Right ventricle myocardium inferior (tissue), 1 donor: ENCODE measurements around the gene FUT1. TPM values are rescaled to one million over a fixed set of nuclear protein-coding genes. Genes with fewer than 3 reads are reported as not detected.
"Not testable (repeated sequence)": the region's sequence is repeated elsewhere in the genome, so short reads cannot be mapped to it uniquely, and the experiment has no call there.

ENCODE experiments used
- ATAC-seq: fragments of 200-7000 bp; cut with Tn5 transposase; one replicate; pipeline ENCODE4 v1.9.1; 2020; ENCODE audit warnings: mild to moderate bottlenecking, moderate library complexity
- DNase-seq: peaks from one replicate; pipeline ENCODE4 v3.0.0; 2021; ENCODE audit errors: missing footprints
- intact Hi-C: fragments of 100-400 bp; cut with DNase I; formaldehyde crosslinking; loops from one replicate; pipeline ENCODE4 v1.11.0; 2022
- total RNA-seq: library from RNA; stranded (reverse); fragmentation: NEBNext Ultra II Directional; extraction: Animal tissue kit (Norgen Biotek cat#: 25700); gene quantifications from one replicate; pipeline ENCODE4 v1.2.1, GENCODE V29; 2021
- donor health status: DM: no; HTN: yes; CAD: no; lungs with severe emphysema.

The FUT1 gene
- total RNA-seq, 1 donor from 2014 or later, result 2.1 TPM

DNA sequence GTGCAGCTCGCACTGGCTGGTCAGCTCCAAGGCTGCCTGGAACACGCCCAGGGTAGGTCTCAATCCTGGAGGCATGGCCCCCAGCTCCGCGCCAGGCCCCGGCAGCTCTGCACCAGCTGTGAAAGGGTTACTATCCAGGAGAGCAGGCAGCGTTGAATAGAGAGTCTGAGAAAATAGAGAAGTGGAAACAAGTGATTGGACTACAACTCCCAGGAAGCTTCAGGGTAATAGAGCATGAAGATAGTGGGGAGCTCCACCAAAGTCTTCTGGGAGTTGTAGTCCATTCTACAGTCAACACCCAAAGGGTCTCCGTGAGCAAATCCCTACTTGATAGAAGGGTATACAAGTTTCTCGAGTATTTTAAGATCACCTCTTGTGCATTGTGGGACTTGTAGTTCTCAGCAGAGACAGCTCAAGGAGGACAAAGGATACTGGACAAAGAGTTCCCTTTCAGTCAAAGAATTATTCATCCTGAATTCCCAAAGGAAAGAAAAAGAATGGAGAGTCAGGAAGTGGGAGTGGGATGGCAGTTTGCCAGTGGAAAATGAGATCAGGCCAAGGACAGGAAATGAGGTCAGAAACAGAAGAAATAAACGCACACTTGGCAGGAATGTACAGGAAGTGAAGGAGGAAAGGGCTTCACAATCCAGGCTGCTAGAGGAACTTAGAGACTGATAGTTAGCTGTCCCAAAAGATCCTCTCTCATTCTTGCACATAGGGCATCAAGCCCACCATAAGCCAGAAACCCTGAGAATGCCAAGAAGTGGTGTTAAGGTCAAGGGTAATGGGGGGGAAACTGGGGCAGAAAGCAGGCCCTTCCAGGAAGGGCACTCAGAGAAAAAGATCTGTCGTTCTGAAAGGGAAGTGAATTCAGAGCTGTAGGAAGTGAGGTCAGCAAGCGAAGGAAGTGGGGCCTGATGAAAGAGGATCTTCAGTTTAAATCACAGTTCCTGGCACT, 27.4 kb downstream of the FUT1 start:
- intact Hi-C loops, result no loop called here
- peak; percentile 6 for ATAC-seq
- no peak for DNase-seq

DNA sequence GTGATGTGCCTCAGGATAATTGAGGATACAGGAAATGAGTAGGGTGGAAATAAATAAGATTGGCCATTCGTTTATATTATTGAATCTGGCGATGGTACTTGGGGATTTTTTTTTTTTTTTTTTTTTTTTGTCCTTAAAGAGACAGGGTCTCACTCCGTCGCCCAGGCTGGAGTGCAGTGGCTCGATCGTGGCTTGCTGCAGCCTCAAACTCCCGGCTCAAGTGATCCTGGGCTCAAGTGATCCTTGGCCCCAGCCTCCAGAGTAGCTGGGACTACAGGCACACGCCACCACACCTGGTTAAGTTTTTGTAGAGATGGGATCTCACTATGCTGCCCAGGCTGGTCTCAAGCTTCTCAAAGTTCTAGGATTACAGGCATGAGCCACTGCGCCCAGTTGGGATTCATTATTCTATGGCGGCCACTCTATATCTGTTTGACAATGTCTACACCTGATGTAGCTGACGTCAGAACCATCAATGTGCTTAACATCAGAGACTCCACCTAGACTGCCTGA, 30.2 kb downstream of the FUT1 start:
- intact Hi-C loops, result no loop called here
- DNase-seq (no peak), ATAC-seq (no peak)

DNA sequence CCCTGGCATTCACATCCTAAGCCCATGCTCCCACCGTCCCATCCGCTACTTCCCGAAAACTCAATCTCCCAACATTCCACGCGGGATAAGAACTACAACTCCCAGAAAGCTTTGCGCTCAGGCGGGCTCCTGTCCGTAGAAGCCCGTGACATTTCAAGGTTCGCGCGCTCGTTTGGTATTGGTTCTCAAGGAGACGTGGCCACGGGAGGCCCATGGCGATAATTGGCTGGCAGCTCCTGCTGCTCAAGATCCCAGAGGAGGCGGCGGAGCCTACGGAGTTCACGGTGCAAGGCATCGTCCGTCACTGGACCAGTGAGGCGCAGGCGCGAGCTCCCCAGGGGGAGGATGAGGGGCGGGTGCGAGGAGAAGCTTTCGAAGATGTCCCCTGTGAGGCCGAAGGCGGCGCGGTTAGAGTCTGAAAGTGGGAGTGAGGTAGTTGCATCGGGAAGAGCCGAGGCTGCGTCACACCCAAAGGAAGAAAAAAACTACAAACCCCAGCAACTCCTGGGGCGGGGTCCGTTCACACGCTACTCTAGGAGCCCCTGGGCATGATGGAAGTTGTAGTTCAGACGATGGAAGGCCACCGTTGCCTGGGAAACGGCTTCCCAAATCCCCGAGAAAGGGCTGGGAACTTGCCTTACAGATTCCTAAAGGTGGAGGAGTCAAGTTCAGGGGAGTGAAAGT, 31.7 kb downstream of the FUT1 start:
- peak; percentile 99 for DNase-seq
- ATAC-seq, result peak; percentile 88
- intact Hi-C loops, result no loop called here

DNA sequence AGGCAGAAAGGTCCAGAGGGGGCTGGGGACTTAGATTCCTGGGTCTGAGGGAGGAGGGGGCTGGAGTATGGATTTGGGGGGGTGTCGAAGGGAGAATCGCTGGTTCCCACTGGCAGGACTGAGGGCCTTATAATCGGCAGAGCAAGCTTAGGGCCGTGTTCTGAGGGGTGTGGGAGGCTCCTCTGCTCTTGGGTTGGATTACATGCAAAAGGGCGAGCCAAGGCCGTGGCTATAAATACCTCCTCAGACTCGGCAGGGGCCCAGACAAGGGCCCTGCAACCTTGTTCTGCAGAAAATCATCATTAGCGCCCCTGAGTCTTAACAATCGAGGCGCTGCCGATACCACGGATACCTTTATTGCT, 32.2 kb downstream of the FUT1 start:
- DNase-seq (no peak), ATAC-seq (peak; percentile 26)
- intact Hi-C loops, result no loop called here

DNA sequence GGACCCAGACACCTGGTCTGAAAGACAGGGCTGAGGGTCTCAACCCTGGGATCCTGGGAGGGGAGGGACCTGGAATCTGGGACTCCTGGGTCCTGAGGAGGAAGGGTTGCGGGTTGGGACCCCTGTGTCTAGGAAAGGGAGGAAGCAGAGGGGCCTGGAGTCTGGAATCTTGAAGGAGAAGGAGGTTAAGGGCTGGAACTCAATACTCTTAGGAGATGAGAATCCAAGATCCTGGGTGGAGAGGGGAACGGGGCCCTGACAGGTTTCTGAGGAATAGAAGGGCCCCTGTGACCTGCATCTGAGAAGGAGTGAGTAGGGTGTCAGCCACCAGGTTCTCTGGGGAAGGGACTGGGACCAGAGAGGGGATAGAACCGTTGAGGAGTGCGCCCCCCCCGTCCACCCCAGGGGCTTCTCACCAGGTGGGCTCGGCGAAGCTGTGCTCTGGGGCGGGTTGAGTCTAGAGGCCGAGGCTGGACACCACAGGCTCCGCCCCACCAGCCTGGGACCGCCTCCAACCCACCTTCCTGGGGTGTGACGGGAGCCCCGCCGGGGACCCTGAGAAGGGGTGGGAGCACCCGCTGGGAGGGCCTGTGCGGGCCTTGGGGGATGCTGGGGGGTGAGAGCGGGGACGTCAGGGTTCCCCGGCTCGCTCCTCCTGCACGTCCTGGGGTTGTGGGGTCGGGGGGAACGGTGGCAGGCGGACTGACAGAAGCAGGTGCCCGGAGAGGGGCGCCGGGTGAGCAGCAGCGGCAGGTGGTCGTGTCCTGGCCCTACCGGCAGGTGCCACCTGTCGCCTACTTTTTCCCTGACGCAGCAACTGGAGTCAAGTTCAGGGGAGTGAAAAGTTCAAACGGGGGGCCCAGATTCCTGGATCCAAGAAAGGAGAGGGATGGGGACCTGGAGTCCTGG, 32.9 kb downstream of the FUT1 start, which contains the start of gene MAMSTR:
Gene MAMSTR, minus strand, starts transcription at position 463 of the 909 bp plus-strand sequence. CDS start 694 bp downstream, outside the sequence.
- DNase-seq (no peak), ATAC-seq (no peak)
- intact Hi-C loops, result no loop called here

DNA sequence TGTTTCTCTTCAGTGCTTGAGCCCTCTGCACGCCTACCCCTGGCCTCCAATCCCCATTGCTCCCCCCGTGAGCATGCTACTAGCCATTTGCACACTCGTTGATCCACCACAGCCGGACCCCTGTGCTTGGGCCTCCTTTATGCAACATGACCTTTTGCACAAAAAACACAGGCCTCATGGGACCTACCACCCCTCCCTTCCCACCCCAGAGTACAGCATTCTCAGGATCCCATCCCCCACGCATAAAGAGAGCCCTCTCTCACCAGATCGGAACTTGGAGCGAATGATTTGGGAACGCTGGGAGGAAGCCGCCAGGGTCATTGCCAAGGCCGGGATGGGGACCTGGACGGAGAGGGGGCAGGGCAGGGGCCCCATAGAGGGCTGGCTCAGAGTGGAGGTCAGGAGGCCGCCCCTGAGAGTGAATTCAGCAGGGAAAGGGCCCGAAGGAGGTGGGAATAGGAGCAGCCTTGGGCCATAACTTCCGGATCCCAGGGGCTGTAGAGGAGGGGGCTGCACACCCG, 33.7 kb downstream of the FUT1 start:
- intact Hi-C loops, result no loop called here
- DNase-seq (no peak), ATAC-seq (no peak)

DNA sequence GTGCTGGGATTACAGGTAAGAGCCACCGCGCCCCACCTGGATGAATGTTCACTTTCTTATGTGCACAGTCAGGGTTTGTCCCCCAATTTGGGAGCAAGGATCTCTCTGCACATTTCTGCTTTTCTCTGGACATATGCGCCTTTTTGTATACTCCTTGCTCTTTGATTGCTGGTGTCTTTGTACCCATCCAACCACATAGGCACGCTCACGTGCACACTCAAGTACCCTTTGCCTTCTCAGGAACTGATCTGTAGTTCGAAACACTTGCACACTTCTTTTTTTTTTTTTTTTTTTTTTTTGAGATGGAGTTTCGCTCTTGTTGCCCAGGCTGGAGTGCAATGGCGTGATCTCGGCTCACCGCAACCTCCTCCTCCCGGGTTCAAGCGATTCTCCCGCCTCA, 34.3 kb downstream of the FUT1 start:
- ATAC-seq, DNase-seq, intact Hi-C loops: not testable (repeated sequence)

DNA sequence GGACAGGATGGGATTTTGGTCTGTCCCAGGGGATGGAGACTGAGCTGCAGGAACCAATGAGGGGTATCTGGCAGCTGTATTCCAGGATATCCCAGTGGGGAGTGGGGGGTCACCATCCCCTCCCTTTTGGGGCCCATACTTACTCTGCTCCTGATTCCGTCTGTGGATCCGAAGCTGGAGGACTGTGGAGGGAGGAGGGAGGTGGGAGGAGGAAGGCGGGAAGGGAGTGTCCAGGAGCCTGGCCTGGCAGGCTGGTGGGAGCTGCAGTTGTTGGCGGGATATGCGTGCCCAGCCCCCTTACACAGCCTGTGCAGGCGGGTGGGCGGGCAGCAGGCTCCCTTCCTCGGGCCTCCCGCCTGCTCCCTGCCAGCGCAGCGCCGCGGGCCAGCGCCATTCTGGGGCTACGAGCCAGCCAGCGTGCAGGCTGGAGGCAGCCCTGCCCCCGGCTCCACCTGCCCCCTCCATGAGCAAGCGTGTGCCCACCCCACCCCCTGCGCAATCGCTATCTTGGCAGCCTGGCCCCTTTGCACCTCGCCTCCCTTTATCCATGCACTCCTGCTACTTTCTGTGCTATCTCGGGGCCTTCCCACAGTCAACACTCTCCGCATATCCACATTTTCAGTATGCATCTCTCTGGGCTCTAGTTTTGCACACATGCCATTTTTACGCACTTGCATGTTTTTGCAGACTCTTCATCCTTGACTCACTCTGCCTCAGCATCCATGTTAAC, 35.7 kb downstream of the FUT1 start:
- DNase-seq (peak; percentile 81), ATAC-seq (no peak)

DNA sequence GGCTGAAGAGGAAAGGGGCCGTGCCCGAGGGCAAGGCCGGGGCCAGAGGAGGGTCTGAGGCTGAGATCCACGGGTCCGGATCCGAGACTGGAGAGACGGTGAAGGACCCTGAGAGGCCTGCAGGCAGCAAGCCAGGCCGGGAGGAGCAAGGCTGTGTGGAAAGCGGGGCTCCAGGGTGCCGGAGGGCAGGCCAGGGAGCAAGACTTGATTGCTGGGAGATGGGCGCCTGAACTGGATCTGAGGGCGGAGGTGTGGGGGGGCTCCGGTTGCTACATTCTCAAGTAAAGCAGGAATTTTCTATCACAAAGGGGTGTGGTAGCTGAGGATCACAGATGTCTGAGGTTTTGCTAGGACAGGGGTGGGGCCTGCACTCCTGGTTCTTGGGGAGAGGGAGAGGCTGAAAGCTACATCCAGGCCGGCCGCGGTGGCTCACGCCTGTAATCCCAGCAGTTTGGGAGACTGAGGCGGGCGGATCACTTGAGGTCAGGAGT, 36.7 kb downstream of the FUT1 start:
- DNase-seq (peak; percentile 81), ATAC-seq (no peak)
- intact Hi-C loops, result no loop called here

More for the DNA sequence above, 35.7 kb downstream of the FUT1 start:
- intact Hi-C loops, result no loop called here

DNA sequence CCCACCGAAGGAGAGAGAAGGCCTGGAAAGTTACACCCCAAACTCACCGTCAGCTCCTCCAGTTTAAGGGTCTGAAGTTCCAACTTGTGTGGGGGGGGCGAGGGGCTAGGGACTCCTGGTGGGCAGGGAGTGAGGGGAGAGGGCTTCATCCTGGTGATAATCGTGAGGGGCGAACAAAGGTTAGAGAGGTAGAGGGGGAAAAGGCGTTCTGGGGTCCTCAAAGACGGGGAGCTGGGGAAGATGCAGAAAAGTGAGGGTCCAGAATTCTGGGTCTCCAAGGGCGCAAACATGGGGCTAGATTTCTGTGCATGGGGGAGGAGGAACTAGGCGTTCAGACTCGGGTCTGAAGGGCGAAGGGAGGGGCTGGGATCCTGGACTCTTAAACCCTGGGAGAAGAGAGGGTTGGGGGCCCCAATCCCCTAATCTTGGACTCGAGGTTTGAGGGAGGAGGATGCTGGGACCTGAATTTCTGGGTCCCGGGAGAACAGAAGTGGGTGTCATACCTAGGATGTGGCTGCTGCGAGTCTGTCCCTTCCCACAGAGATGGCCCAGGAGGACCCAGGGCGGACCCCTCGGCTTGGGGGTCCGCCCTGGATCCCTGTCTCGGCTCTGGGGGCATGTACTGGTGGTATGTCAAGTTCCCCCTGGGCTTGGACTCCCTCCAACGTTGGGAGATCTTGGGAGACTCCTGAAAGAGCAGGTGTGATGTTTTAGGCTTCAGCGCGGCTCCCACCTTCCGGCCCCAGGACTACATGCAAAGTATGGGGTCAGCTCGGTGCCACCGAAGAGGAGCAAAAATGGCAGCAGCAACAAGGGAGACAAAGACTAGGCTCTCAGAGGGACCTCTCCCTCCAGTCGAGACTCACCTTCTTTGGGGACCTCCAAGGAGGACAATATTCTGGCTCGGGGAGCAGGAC, 37.4 kb downstream of the FUT1 start:
- DNase-seq (peak; percentile 55), ATAC-seq (no peak)
- intact Hi-C loops, result loop anchor here (1.0 to 5.0 kb wide), 2 partner anchors 23 to 78 kb away; partner anchors contain the start of gene DBP

DNA sequence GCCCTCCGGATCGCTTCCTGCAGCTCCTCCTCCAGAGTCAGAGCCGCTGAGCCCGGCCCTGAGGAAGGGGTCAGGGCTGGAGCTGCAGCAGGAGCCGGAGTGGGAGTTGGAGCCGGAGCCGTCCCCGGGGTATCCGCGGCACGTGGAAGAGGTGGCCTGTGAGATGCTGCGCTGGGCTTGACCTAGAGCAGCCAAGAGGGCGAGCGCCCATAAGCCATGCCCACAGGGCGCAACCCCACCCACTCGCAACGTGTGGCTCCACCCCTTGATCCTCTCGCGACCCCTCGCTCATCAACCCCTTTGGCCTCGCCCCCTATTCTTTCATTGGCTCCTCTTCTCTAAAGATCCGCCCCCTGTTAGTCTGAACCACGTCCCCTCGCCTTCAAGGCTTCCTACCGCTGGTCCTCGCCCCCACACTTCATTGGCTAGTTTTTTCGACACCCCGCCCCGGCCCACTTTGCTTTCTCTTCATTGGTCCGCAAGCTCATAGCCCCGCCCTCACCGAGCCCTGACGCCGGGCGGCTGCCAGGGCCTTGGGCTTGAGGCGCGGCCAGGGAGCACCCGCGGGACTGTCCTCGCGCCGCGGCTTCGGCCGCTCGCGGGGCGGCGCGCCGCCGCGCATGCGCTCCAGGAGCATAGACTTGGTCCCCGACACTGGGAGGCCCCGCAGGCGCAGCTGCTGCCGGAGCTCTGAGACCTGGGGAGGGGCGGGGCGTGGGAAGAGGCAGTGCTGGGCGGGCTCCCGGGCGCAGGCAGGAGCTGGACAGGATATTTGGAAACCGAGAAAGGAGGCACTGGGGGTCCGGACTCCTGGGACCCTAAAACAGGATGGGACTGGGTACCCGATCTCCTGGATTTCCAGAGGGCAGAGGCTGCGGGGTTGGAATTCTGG, 38.3 kb downstream of the FUT1 start:
- ATAC-seq, result peak; percentile 92

DNA sequence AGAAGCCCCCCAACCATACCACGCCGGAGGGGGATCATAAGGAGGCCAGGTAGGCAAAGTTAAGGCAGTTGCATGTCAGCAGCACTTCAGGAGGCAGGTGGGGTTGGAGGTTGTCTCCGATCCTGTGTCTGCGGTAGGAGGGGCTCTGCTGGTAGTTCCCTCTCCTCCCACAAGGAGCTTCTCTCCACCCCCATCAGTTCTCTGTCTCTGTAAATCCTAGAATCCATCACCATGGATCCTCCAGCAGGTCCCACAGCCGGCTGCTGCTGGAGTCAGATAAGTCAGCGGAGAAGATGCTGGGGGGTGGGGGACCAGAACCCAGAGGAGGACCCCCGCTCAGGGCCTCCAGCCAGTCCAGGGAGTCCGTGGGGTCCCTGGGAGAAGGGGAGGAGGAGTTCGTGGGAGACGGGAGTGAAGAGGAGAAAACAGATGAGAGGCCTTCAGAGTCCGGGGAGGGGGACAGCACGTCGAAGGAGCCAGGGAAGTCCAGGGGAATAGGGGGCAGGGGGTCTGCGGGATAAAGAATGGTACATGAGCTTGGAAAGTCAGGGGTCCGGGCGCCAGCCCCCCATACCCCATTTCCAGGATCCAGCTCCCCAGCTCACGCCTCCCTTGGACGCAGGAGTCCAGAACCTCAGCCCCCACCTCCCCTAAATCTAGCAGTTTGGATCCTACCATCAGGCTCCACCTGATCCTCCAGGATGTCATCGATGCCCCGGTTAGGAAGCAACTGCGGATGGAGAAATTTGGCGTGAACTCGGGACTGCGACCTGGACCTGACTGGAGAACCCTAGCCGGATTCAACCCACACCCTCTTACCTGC, 39.2 kb downstream of the FUT1 start:
- ATAC-seq (no peak), DNase-seq (no peak)
- intact Hi-C loops, result loop anchor here (2.0 to 5.0 kb wide), 2 partner anchors 38 to 76 kb away; partner anchors contain the start of gene DBP

More for the DNA sequence above, 38.3 kb downstream of the FUT1 start:
- intact Hi-C loops, result loop anchor here (1.0 to 5.0 kb wide), 3 partner anchors 24 to 77 kb away; partner anchors contain the start of gene DBP
- DNase-seq, result peak; percentile 99

DNA sequence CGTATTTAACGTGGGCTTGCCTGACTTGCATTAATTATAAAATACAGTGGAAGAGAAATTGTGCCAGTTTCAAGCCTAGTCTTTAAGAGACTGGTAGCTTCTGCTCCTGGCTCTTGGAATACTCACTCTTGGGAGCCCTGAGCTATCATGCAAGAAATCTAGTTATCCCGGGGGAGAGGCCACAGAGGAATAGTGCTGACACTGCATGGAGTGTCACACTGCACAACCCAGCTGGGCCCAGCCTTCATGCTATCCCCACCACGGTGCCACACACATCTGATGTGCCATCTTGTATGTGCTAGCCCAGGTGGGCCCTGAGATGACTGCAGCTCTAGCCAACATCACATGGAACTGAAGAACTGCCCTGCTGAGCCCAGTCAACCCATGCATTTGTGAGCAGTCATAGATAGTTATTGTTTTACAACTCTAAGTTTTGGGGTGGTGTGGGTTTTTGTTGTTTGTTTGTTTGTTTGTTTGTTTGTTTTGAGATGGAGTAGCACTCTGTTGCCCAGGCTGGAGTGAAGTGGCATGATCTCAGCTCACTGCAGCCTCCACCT, 41.3 kb downstream of the FUT1 start:
- DNase-seq (peak; percentile 22), ATAC-seq (no peak)
- intact Hi-C loops, result loop anchor here (5.0 kb wide), 1 partner anchor 74 kb away; the partner anchor contains the start of gene DBP

DNA sequence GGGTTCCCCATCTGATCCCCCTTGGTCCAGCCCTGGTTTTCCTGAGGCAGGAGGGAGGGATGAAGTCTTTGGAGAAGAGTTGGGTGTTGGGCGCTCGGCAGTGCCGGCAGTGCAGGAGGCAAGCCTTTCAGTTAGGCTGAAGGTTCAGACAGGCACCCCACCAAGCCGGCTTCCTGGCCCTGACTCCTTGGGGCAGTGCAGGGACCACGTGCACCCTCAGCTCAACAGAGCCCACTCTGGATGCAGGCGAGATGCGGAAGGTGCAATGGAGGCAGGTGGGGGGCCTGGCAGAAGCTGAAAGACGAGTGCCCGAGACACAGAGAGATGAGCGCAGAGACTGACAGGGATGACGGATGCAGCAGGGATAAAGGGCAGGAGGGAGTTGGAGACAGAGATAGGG, 44.0 kb downstream of the FUT1 start:
- DNase-seq, result peak; percentile 34
- no peak for ATAC-seq
- intact Hi-C loops, result no loop called here
